GM19193 (cell line): ENCODE measurements around the gene ABLIM2.

Source experiments
- POLR2A ChIP-seq: IDR thresholded peaks from 4 replicates; pipeline ENCODE4 v1.6.1; 2011; ENCODE audit not compliant: insufficient read depth, insufficient read length; ENCODE audit errors: extremely low read depth

The ABLIM2 gene

DNA sequence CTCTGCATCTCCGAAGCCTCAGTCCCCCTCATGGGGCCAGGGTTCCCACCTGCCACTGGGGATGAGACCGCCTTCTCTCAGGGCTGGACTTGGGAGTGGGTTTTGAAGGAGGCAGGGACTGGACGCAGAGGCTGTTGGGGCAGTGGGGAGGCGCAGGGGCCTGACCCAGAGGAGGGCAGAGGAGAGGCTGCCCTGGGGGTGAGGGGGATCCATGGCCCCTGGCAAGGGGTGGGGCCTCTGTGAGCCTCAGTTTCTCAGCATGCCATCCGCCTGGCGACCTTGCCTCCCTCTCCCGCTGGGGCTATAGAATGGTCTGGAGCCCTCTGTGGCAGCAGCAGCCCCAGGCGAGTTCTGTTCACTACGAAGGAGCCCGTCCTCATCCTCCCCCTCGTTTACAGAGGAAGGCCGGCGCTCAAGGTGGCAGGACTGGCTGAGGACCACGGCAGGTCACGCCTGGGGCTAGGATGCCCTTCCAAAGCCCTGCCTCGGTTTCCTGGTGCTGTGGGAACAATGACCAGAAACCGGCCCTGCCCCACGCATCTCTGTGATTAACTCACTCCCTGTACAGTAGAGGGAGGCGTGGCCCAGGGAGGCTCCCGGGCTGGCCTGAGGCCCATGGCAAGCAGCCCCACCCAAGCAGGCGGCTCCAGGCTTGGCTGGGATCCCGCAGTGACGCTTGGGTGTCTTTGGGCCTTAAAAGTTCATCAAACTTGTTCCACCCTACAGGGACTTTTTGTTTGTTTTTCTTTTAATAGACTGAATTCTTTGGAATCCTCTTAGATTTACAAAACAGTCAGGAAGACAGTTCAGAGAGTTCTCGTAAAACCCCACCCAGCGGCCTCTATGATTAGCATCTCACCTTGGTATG lies 24.5 kb upstream of the ABLIM2 start:
- no peak for TF ChIP-seq POLR2A

DNA sequence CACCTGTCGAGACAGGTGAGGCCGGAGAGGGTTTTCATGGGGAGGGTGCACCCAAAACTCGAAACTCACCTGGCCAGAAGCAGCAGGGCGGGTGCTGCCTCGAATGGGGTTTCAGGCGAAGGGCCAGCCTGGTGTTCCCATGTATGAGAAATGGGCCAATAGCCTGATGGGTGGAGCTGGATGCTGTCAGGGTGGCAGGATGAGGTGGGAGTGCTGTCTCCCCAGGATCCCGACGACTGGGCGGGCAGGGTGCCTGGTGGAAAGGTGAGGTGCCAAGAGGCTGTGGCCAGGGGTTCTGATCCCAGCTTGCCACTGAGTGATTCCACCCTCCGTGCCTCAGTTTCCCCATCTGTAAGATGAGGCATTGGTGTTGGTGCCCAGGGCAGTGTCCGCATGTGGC lies 23.7 kb upstream of the ABLIM2 start:
- TF ChIP-seq POLR2A = no peak

DNA sequence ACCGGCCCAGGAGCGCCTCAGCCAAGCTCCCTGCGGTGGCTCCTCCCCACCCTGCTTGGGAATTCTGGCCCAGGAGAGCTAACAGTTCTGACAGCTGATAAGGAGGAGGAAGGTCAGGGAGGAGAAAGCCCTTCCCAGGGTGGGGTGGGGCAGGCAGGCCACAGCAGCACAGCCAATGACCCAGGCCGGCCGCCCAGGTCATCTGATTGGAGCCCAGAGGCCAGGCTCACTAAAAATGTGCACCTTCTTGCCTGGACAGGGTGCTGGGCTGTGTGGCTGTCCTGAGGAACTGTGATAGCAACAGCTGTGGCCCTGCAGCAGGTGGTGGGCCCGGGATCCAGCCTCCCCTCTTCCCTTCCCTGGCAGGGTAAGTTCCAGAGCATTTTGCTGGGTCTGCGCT lies 23.2 kb upstream of the ABLIM2 start:
- no peak for TF ChIP-seq POLR2A

DNA sequence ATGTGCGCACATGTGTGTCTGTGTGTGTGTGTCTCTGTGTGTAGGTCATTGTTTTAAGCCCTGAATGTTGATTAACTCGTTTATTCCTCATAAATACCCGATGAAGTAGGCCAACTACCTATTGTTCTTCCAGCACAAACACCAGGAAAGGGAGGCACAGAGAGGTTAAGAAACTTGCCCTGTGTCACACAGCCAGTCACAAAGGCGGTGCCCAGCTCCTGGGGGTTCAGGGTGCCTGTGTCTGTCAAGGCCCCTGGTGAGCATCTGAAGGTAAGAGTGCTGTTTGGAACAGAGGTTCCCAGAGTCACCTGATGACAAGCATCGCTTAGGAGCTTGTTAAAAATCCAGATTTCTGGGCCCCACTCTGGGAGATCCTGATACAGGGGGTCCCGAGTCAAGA lies 22.5 kb upstream of the ABLIM2 start:
- TF ChIP-seq POLR2A = no peak

GRCh38 chr4:8180310-8181093 lies 21.9 kb upstream of the ABLIM2 start:
- no peak for TF ChIP-seq POLR2A

DNA sequence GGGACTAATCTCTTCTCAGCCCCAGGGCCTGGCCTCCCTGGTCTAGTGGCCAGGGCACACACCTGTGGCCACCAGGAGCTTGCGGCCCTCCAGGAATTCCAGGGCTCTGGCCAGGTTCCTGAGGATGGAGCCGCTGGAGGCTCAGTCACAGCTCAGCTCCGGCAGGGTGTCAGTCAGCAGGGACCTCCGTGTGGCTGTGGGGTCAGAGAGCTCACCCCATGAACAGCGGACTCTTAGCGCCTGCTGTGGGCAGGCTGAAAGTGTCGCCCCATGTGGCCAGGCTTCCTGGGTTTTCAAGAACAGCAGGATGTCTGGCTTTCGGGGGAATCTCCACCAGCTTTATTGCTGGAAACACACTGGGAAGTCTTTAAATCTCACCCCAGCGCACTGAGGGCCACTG lies 21.2 kb upstream of the ABLIM2 start:
- no peak for TF ChIP-seq POLR2A

- TF ChIP-seq POLR2A = no peak
These were observed 20.5 kb upstream of the ABLIM2 start for GRCh38 chr4:8179074-8179473.

DNA sequence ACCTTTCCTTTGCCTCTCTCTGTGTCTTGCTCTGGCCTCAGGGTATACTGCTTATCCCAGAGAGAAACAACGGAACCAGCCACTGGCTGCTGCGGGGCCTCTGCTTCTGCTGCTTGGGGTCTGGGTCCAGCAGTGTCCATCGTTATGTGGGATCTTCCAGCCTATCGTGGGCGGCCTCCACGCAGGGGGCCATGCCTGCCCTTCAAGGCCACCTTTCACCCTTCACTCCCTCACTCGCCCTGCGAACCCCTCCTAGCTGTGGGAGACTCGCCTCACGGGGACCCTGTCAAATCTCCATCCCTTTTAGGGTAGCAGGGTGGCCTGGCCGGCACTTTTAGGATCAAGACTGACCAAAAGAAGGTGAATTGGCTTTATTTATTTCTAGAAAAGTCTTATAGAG lies 19.3 kb upstream of the ABLIM2 start:
- TF ChIP-seq POLR2A = no peak

DNA sequence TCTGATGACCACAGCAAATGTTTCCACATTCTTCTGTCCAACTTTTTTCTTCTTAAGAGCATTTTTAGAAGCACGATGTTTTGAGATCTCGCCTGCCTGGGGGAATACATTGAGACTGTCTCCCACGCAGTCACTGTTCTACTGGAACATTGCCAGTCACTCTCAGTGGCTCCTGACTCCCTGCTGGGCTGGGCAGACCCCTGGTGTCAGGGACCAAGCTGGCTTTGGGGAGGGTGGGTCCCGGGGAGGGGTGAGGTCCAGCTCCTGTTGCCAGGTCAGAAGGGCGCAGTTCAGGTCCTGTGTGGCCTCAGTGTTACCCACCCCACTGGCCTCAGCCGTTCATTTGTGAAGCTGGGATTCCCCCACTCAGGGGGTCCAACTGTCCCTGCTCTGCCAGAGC lies 18.9 kb upstream of the ABLIM2 start:
- no peak for TF ChIP-seq POLR2A

DNA sequence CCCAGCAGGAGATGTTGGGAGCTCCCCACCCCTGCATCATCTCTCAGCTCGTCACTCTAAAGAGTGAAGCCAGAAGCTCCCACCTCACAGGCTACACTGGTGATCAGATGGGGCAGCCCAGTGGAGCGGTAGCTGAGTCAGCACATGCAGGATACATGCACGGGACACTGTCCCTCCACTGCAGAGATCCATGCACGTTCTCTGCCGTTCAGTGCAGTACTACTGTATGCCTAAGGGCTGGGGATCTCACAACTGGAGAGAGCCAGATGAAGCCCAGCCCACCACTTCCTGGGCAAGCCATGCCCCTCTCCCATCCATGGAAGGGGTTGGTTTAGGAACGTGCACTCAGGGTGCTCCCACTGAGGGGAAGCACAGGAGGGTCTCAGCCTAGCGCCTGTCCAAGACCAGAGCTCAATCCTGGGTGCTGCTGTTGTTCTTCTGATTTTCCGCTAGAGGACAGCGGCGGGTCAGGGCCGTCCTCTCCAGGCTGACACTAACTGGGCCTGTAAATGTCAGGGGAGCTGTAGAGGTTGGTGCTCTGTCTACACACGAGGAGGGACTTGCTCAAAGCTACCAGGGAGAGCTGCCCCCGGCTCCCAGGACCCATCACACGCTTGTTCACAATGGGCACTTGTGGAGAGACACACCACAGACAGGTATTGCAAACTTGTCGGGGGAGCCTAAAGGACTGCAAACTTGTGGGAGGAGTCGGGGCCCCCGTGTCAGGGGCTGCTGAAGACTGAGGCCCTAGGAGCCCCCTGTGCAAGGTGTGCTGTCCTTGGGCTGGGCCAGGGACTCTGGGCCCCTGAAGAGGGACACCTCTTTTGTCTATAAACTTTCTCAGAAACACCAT lies 18.2 kb upstream of the ABLIM2 start:
- TF ChIP-seq POLR2A = no peak

GRCh38 chr4:8175686-8176085 lies 17.1 kb upstream of the ABLIM2 start:
- no peak for TF ChIP-seq POLR2A

DNA sequence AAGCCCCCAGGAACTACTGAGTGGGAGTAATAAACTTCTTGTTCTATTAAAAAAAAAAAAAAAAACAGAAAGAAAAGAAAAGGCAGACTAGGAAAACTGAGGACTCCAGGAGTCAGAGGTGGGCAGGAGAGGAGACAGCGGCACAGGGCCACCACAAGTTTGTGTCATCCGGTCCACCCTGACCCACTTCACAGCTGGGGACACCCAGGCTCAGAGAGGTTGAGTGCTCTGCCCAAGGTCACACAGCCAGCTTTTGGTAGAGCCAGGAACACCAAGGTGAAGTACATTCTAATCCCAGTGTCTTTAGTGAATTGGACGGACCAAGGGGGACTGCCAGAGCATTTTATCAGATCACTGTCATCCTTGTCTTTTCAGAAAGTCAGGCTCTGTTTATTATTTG lies 16.4 kb upstream of the ABLIM2 start:
- TF ChIP-seq POLR2A = no peak

DNA sequence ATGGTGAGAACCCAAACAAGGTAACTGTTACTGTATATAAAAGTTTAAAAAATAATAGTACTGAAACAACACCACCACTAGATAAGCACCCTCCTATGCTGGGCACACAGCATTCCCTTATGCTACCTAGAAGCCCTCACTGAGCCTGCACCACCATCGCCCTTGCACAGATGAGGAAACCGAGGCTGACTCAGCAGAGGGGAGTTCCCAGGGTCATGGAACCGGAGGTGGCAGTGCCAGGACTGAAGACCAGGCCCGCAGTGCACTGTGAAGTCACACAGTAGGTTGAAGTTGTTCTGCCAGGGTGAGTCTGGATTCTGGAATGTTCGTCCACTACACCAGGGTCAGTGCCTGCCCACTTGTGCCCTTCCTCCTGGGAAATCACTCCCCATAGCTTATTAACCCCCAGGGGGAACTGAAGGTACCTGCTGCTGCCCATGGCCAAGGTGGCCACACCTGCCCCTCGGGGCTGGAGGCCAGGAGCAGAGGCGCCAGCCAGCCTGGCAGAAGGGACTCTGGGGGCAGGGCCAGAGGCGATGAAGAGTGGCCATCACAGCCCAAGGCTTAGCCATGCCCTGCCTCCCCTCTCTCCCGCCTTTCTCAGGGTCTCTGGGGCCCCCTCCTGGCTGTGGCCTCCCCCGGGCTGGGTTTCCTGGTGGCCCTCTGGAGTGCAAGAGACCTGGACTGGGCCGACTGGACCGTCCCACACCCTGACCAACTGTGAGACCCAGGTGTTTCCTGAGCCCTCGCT lies 15.1 kb upstream of the ABLIM2 start:
- TF ChIP-seq POLR2A = no peak
